ENCODE data around the gene IER5L.
"Not testable (repeated sequence)": the region's sequence is repeated elsewhere in the genome, so short reads cannot be mapped to it uniquely, and the experiment has no call there.

IER5L gene

GRCh38 chr9:129140397-129141065 is 37.5 kb downstream of the IER5L start:
- peak overlapping the region; percentile 13 for H3K4me3 ChIP-seq (ENCODE audit: low read depth, low read length)

DNA sequence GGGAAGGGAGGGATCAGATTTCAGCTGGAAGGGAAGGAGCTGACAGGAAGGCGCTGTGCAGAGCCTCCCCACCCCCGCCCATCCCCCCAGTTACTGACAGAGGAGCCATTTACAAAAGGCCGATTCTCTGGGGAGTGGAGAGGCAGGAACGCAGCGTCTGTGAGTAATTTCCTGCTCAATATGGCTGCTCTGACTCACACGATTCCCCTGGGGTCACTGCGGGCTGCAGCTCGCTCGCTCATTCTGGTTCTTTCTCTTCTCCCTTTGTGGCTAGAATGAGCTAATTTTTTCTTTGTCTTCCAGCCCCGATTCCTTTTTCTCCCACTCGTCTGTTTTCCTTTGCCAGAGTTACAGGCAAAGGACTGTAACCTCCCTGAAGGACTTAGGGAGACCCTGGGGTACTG is 38.1 kb downstream of the IER5L start:
- peak overlapping the region; percentile 13 for H3K4me3 ChIP-seq (ENCODE audit: low read depth, low read length)

DNA sequence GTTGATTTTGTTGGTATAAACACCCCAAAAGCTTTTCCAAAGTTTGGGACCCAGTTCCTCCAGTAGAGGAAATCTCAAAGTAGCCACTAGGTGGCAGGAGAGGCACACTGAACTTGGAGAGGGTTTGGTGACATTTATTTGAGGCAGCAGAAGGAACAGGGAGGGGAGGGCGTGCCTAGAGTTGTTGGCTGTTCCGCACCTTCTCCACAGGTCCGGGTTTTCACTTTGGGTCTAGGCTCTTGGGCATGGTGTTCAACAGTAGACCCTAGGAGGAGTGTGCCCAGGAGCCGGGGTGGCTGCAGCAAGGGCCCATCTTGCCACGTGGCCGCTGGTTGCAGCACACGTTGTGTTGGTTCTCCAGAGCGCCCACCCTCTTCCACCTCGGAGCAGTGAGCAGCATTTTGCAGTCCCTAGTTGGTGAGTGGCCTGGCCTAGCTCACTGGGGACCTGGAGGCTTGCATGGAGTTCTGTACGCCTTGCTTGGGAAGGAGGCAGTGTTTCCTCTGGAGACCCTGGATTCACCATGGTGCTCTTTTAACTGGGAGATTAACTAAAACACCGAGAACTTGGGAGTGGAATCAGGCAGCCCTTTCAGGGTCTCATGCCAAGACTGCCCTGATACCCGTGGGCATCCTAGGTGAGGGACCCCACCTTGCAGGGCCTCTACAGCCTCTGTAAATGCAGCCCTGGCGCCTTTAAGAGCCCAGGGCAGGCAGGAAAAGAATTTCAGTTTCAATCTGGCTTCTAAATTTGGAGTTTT is 38.6 kb downstream of the IER5L start:
- no peak overlapping the region for H3K4me3 ChIP-seq (ENCODE audit: low read depth, low read length)

DNA sequence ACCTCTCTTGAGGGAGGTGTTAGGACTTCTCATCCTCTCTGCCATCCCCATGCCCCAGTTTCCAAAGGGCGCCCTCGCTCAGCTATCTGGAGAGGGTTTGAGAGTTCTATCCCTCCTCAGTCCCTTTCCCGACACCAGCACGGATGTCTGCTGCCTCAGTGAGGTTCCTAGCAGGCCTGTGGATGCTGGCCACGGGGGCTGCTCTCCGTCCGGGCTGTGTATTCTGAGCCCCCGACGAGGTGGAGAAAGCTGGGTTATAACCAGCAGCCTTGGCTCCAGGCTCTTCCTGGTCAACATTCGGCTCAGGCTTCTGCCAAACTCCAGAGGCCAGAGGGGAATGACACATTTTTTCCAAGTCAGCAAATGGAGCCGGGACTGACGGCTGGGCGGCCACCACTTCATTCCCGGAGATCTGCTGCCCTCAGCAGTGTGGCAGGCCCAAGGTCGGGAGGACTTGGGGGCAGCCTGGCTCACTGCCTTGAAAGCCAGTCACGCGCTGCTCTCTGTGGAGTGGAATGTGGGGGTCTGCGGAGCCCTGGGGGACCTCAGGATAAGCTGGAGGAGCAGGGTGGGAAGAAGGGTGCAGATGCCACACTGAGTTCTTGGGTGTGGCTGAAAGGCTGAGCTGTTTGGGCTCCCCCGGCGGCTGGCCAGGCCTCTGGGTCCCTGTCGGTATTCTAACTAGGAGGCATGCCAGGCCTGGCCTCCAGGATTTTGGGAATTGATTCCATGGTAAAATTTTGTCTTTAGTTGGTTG is 39.4 kb downstream of the IER5L start:
- H3K4me3 ChIP-seq (ENCODE audit: low read depth, low read length): no peak overlapping the region

DNA sequence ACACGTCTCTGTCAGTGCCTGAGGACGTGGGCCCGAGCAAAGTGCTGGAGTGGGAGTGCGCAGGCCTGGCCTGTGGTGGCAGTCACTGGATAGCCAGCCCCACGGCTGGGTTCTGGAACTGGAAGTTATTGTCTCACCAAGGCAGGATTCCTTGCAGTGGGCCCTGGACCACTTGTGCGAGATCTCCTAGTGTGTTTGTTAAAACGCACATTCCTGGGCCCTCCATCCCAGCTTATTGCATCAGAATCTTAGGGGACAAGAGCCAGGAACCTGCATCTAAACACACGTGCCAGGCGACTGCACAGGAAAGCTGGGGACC is 40.0 kb downstream of the IER5L start:
- H3K4me3 ChIP-seq (ENCODE audit: low read depth, low read length): no peak overlapping the region

DNA sequence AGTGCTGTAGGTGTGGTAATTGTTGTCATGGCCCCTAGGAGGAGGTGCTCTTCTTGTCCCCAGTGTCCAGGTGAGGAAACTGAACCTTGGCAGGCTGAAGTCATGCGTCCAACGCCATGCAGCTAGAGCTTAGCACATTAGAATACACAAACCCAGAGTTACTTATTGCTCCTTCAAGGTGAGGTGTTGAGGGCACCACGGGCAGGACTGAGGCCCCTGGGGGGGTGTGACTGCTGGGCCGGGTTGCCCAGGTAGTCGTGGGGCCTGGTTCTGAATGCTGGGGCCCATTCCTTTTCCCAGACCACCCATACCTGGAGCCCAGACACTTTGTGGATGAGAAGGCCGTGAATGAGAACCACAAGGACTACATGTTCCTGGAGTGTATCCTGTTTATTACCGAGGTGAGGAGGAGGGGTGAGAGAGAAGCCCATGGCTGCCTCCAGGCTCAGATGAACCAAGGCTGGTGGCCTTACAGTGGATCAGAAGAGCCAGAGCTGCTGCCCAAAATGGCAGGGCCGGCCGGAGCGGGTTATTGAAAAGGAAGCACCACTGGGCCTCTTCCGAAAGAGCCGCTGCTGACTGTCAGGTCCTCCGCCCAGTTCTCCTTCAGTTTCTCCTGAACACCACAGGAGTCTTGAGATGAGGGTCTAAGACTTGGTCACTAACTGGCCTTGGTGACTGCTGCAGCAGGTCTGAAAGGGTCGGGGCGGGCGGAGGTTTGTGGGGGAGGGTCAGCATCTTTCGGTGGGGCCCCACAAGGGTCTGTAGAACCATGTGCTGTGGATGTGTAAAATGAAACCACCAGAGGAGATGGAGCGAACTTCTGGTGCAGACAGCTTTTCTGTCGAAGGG is 40.5 kb downstream of the IER5L start:
- no peak overlapping the region for H3K4me3 ChIP-seq (ENCODE audit: low read depth, low read length)

DNA sequence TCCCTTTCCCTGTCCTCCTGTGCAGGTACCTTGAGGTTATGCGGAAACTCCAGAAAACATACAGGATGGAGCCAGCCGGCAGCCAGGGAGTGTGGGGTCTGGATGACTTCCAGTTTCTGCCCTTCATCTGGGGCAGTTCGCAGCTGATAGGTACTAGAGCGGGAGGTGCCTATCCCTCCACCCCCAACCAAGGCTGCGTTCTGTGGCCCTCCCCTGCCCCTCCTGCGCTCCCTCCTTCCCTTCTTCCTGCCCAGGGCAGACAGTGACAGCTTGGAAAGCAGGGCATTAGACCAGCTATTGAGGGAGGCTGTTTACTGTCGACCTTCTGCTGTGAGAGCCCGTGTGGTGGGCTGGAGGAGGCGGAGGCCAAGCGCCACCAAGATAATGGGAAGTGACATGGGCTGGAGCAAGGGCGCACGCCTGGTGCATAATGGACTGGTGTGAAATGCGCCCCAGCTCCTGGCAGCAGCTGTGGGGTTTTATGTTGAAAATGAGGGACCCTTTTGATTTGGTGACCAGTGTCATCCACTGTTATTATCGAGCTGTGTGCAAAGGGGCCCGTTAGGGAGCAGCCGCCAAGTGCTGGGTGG is 41.5 kb downstream of the IER5L start:
- H3K4me3 ChIP-seq (ENCODE audit: low read depth, low read length): no peak overlapping the region

- H3K4me3 ChIP-seq (ENCODE audit: low read depth, low read length): no peak overlapping the region
Observed at GRCh38 chr9:129135476-129135875, 42.6 kb downstream of the IER5L start.

DNA sequence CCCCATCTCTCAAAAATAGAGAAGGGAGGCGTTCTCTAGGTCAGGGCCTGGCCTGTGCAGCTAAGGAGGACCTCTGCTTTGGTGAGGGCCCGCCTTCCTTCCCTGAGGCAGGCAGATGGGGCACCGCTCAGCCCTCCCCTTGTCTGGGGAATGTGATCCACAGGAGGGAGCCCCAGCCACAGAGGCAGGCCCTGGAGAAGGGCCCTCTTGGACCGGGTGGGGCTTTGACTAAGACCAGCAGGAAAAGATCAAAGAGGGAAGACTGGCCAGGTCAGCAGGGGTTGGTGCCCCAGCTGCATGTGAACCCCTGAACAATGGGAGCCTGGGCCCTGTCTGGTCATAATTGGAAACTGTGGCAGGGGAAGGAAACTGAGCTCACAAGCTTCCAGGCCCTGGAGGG is 45.0 kb downstream of the IER5L start:
- no peak overlapping the region for H3K4me3 ChIP-seq (ENCODE audit: low read depth, low read length)

- H3K4me3 ChIP-seq (ENCODE audit: low read depth, low read length): no peak overlapping the region
Observed at GRCh38 chr9:129131300-129132145, 46.5 kb downstream of the IER5L start.

DNA sequence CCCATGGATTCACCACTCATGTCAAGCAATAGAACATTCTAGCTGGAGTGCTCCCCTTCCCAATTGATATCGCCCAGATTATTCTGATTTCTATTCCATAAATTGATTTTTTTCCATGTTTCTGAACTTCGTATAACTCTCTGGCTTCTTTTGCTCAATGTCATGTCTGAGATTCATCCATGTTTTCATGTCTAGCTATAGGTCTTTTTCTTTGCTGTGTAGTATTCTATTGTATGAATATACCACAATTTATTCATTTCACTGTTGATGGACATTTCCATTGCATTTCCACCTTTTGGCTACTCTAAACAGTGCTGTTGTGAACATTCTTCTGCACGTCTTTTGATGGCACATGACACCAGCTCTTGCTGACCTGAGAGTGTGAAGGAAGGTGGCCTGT is 47.3 kb downstream of the IER5L start:
- no peak overlapping the region for H3K4me3 ChIP-seq (ENCODE audit: low read depth, low read length)

GRCh38 chr9:129130271-129130670 is 47.8 kb downstream of the IER5L start:
- not testable (repeated sequence) for H3K4me3 ChIP-seq (ENCODE audit: low read depth, low read length)

DNA sequence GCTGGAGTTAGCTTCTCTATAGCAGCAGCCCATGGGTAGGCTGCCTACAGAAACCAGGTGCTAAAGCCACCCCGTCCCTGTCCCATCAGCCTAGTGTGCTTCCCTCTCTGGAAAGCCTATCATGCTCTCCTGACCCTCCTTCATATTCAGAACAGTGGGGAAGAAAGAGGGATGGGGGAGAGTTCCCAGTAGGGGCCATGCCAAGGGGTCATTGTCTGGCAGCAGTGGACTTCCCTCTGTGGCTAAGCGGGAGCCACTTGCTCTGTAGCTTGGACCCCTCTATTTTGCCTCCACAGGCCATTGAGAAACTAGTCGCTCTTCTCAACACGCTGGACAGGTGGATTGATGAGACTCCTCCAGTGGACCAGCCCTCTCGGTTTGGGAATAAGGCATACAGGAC is 49.4 kb downstream of the IER5L start:
- H3K4me3 ChIP-seq (ENCODE audit: low read depth, low read length): no peak overlapping the region

DNA sequence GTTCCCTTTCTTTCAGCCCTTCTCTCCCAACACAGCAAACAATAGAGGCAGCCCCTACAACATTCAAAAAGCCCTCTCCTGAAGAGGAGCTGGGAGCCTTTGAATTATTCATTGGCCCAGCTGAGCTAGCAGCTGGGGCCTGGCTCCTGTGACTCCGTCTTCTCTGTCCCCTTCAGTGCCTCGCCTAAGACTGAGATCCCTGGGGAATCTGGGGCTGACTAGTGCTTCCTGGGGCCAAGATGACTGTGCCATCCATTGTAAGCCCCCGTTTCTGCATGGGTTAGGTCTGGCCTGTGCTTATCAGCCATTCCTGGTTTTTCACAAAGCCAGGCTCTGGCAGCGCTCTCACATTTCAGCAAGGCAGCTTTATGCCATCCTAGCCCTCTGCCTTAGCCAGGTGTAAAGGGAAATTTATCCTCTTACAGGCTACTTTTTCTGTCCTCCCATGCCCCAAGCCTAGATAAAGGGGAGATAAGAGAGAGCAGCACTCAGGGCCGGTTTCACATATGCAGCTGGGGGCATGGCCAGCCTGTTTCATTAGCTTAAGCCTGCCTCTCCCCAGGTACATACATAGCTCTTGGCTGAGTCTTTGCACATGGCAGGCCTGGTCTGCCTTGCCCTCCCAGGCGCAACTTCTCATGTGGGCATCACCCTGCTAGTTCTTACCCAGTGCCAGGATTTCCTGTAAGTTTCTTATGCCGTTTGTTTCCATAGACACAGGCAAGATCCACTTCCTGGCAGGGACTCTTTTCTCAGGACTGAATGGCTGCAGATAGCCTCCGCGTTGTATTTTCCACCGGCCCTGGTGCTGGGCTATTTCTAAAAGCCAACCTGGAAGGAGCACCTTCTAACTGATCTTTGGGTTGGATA is 51.1 kb downstream of the IER5L start:
- H3K4me3 ChIP-seq (ENCODE audit: low read depth, low read length): no peak overlapping the region

Measured in iPS-11a (cell line).